ENCODE data around the gene LINC00237.
A peak's percentile ranks its signal among the peaks of the same experiment; 100 is the strongest.

Gene LINC00237

DNA sequence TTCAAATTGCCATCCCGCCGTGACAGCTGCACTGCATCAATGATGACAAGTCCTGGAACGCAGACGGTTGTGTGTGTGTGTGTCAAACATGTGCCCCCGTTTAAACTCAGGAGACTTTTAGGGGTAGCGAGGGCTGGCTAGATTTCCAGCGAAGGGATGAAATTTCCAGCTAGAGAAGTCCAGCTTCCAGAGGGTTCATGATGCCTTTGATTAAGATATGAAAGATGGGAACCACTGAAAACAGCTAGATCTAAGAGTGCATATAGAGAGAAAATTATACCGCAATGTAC is 20.4 kb upstream of the LINC00237 start:
- DNase-seq (ENCODE audit: low read depth), result no peak
- peak overlapping the region; percentile 77 for H3K4me3 ChIP-seq (ENCODE audit: low read depth, low read length)
- no peak for TF ChIP-seq MYC (IDR thresholded peaks at IDR 0.05; ENCODE audit: low read depth, low read length)
- TF ChIP-seq, protein P1, sequence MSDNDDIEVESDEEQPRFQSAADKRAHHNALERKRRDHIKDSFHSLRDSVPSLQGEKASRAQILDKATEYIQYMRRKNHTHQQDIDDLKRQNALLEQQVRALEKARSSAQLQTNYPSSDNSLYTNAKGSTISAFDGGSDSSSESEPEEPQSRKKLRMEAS (IDR thresholded peaks at IDR 0.05; ENCODE audit: low read depth, low read length), result no peak; the same call in 1 of the 2 replicates
- TF ChIP-seq, protein P2, sequence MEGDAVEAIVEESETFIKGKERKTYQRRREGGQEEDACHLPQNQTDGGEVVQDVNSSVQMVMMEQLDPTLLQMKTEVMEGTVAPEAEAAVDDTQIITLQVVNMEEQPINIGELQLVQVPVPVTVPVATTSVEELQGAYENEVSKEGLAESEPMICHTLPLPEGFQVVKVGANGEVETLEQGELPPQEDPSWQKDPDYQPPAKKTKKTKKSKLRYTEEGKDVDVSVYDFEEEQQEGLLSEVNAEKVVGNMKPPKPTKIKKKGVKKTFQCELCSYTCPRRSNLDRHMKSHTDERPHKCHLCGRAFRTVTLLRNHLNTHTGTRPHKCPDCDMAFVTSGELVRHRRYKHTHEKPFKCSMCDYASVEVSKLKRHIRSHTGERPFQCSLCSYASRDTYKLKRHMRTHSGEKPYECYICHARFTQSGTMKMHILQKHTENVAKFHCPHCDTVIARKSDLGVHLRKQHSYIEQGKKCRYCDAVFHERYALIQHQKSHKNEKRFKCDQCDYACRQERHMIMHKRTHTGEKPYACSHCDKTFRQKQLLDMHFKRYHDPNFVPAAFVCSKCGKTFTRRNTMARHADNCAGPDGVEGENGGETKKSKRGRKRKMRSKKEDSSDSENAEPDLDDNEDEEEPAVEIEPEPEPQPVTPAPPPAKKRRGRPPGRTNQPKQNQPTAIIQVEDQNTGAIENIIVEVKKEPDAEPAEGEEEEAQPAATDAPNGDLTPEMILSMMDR (IDR thresholded peaks at IDR 0.05; ENCODE audit: low read depth, low read length), result no peak
- TF ChIP-seq POLR2A (IDR thresholded peaks at IDR 0.05; ENCODE audit: extremely low read depth, insufficient read length), result no peak

- TF ChIP-seq, protein P2 (IDR thresholded peaks at IDR 0.05; ENCODE audit: low read depth, low read length), result peak; percentile 29
- TF ChIP-seq, protein P1 (IDR thresholded peaks at IDR 0.05; ENCODE audit: low read depth, low read length), result peak; percentile 45
- TF ChIP-seq MYC (IDR thresholded peaks at IDR 0.05; ENCODE audit: low read depth, low read length) (peak; percentile 52; the same call in 1 of the 2 replicates), POLR2A (IDR thresholded peaks at IDR 0.05; ENCODE audit: extremely low read depth, insufficient read length) (peak; percentile 92)
Measured at GRCh38 chr20:21125849-21126580, 19.9 kb upstream of the LINC00237 start, which contains the start of gene KIZ. Gene KIZ (plus strand): TSS chr20:21126082. CDS start chr20:21126116, 34 bp downstream.

DNA sequence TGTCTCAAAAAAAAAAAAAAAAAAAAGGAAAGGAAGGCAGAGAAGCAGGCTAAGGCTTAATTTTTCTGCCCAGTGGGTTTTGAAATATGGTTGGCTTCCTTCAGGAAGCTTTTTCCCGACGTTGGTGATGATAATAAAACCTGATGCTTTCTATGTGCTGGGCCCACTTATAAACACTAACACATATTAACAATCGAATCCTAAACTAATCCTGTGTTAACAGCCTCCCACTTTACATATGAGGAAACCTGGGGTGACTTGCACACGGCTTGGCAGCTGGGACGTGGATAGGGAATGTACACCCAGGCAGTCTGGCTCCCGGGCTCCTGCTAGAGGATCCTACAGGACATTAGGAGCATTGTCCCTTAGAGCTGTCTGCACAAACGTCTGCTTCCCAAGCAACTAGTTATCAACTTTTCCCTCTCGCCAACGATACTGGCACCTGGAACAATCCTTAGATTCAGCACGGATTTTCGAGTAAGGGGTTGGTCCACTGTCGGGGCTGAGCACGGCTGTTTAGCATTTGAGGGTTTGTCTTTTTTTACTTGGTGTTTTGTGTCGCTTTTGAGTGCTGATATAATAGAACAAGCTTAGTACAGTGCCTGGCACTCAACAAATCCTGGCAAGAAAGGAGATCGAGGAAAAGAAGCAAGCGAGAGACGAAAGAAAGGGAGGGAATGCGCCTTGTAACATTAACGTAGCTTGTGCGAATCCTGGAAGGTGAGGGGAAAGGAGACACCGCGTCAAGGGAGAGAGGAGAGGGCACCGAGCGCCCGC is 19.1 kb upstream of the LINC00237 start:
- TF ChIP-seq MYC (IDR thresholded peaks at IDR 0.05; ENCODE audit: low read depth, low read length) (no peak), POLR2A (IDR thresholded peaks at IDR 0.05; ENCODE audit: extremely low read depth, insufficient read length) (no peak)
- TF ChIP-seq, protein P2 (IDR thresholded peaks at IDR 0.05; ENCODE audit: low read depth, low read length), result no peak
- TF ChIP-seq, protein P1 (IDR thresholded peaks at IDR 0.05; ENCODE audit: low read depth, low read length), result no peak
- H3K4me3 ChIP-seq (ENCODE audit: low read depth, low read length), result peak overlapping the region; percentile 49
- DNase-seq (ENCODE audit: low read depth), result no peak

More at GRCh38 chr20:21125849-21126580, 19.9 kb upstream of the LINC00237 start, which contains the start of gene KIZ:
- peak within 1 kb of the TSS; percentile 77 for H3K4me3 ChIP-seq (ENCODE audit: low read depth, low read length)
- peak; percentile 97 for DNase-seq (ENCODE audit: low read depth)

DNA sequence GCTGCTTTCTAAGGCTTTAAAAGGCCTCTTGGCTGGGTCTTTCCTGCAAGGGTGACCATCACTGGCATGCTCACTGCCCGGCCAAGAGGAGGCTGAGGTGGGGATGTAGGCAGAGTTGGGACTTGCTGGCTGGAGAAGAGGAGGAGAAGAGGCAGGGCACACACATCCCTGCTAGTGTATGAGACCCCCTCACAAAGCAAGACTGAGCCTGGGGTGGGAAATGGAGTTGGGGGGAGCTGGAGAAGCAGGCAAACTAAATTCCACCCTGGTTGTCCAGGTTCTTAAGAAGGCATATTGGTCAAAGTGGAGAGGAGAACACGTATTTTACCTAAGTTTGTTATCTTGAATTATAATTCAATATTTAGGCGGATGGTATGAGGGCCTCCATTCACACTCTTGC is 18.0 kb upstream of the LINC00237 start:
- no peak overlapping the region for H3K4me3 ChIP-seq (ENCODE audit: low read depth, low read length)
- TF ChIP-seq POLR2A (IDR thresholded peaks at IDR 0.05; ENCODE audit: extremely low read depth, insufficient read length) (no peak), MYC (IDR thresholded peaks at IDR 0.05; ENCODE audit: low read depth, low read length) (no peak)
- TF ChIP-seq, protein P2 (IDR thresholded peaks at IDR 0.05; ENCODE audit: low read depth, low read length), result no peak
- TF ChIP-seq, protein P1 (IDR thresholded peaks at IDR 0.05; ENCODE audit: low read depth, low read length), result no peak
- no peak for DNase-seq (ENCODE audit: low read depth)

DNA sequence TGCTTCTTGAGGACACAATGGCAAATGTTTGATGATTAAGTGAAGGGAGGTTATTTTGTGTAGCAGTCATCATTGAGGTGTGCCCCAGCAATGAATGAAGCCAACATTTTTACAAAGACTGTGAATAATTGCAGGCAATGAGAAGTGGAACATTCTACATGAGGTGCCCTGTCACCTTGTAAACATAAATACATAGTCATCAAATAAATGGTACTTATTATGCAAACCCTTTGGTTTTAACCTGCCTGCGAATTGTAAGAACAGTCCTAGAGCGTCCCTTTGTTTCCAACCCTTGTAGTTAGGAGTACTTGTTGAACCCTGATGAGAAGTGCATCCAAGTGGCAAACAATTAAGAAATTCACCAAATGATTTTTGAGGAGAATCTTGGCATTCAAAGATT is 12.6 kb upstream of the LINC00237 start:
- TF ChIP-seq POLR2A (IDR thresholded peaks at IDR 0.05; ENCODE audit: extremely low read depth, insufficient read length) (no peak), MYC (IDR thresholded peaks at IDR 0.05; ENCODE audit: low read depth, low read length) (no peak)
- TF ChIP-seq, protein P1 (IDR thresholded peaks at IDR 0.05; ENCODE audit: low read depth, low read length), result no peak
- TF ChIP-seq, protein P2 (IDR thresholded peaks at IDR 0.05; ENCODE audit: low read depth, low read length), result no peak
- no peak for DNase-seq (ENCODE audit: low read depth)
- no peak overlapping the region for H3K4me3 ChIP-seq (ENCODE audit: low read depth, low read length)

Measured in NB4 (cell line).